Activated T-cell treated with anti-CD3 and anti-CD28 coated beads, Interleukin-2, amount 50 U/mL, for 4 hours (primary cell): Measurements from ENCODE around the gene TXK. TPM values are rescaled to one million over a fixed set of nuclear protein-coding genes. Genes with fewer than 3 reads are reported as not detected.

ENCODE experiments used
- ATAC-seq, 2 donors: fragments of 200-7000 bp; cut with Tn5 transposase; one replicate each; pipeline ENCODE4 v1.10.0; 2021
- DNase-seq: peaks from one replicate; pipeline ENCODE4 v3.0.0-alpha.2; 2020
- H3K27me3 Mint-ChIP-seq: one replicate; pipeline ENCODE4 v1.8.0; 2021; ENCODE audit warnings: low read depth, mixed read lengths
- H3K36me3 Mint-ChIP-seq: one replicate; pipeline ENCODE4 v1.8.0; 2022; ENCODE audit warnings: mixed read lengths; ENCODE audit not compliant: insufficient read depth
- H3K4me1 Mint-ChIP-seq: one replicate; pipeline ENCODE4 v1.8.0; 2021; ENCODE audit warnings: low read depth, mixed read lengths
- H3K4me3 Mint-ChIP-seq: one replicate; pipeline ENCODE4 v1.8.0; 2021; ENCODE audit warnings: mild to moderate bottlenecking, moderate library complexity, mixed read lengths
- H3K9me3 Mint-ChIP-seq: one replicate; pipeline ENCODE4 v1.8.0; 2021; ENCODE audit warnings: mixed read lengths
- total RNA-seq, 3 donors: library from RNA; stranded (reverse); gene quantifications; one replicate each; pipeline ENCODE4 v1.2.1, GENCODE V29; 2021

Gene TXK
- total RNA-seq, 3 donors from 2014 or later: 2.4 to 5.9 (median 4.8) TPM

DNA sequence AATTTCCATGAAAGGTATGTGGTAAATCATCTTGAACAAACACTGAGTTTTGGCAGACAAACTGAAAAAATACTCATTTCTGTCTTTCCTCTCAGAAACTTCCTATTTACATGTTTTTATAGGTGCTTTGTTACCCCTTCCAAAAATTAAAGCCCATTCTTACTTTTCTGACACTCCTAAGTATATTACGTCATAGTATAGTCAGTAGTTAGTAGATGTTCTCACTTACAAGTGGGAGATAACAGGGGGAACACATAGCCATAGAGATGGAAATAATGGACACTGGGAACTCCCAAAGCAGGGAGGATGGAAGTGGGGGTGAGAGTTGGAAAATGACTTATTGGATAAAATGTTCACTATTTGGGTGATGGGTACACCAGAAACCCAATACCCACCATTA is 28.8 kb downstream of the TXK start:
- ATAC-seq (no peak), DNase-seq (no peak)
- Mint-ChIP-seq H3K4me1 (peaks cover 37% of the 10 kb centered on the region), H3K27me3 (no peaks in the 10 kb centered on the region), H3K9me3 (no peaks in the 10 kb centered on the region), H3K4me3 (no peak overlapping the region), H3K36me3 (peaks cover 22% of the 10 kb centered on the region)

DNA sequence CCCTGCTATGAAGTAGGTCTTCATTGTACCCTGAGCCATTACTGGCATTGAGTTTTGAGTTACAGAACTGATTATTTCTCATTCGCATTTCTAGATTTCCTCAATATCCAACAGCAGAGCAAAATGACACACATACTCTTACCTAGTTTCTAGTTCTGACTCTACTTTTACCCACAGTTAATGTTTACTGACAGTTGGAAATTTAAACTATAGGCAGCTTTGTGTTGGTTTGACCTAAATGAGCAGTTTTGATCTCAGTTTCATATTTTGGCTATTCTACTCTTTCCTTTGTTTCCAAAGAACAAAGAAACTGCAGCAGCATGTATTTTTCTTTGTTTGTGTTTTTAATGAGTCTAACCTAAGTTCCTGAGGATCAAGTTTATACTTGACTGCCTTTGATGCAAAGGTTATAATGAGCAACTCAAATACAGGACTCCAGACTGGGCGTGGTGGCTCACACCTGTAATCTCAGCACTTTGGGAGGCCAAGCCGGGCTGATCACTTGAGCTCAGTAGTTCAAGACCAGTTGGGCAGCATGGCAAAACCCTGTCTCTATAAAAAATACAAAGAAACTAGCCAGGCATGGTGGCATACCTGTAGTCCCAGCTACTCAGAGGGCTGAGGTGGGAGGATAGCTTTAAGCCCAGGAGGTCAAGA is 30.4 kb downstream of the TXK start:
- DNase-seq: no peak
- Mint-ChIP-seq H3K27me3 (no peaks in the 10 kb centered on the region), H3K4me1 (peaks cover 29% of the 10 kb centered on the region), H3K4me3 (no peak overlapping the region), H3K9me3 (no peaks in the 10 kb centered on the region), H3K36me3 (peaks cover 19% of the 10 kb centered on the region)
- peak; percentile 88 to 89 for ATAC-seq

DNA sequence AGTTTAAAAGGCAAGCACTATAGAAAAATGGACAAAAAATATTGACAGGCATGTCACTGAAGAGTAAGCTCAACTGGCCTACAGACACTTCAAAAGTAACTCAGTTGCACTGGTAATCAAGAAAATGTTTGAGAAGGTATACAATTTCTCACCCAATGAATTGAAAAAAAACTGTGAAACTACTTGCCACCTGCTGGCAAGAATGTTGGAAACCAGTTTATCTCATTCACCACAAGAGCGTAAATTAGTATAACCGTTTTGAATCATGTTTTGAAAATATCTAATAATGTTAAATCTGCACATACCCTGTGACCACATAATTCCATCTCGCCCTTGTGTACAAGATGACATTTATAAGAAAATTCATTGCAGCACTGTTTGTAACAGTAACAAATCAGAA is 31.7 kb downstream of the TXK start:
- no peaks in the 10 kb centered on the region for H3K27me3 Mint-ChIP-seq
- DNase-seq: no peak
- no peak for ATAC-seq
- peaks cover 19% of the 10 kb centered on the region for H3K36me3 Mint-ChIP-seq
- peaks cover 29% of the 10 kb centered on the region for H3K4me1 Mint-ChIP-seq
- H3K9me3 Mint-ChIP-seq: no peaks in the 10 kb centered on the region
- no peak overlapping the region for H3K4me3 Mint-ChIP-seq

DNA sequence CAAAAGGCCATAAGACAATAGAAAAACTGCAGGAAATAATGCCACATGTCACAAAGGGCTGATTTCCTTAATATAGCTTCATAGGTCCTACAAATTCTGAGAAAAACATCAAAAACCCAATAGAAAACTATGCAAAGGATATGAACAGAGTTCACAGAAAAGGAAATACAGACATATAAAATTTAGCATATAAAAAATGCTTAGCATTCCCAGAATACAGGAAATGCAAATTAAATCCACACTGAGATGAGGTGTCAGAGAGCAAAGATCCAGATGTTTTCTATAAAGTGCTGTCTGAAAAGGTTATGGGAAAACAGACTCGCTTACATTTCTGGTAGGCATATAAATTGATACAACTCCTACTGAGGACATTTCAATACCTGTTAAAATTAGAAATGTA is 33.8 kb downstream of the TXK start:
- H3K27me3 Mint-ChIP-seq: no peaks in the 10 kb centered on the region
- peaks cover 21% of the 10 kb centered on the region for H3K4me1 Mint-ChIP-seq
- H3K4me3 Mint-ChIP-seq: no peak overlapping the region
- ATAC-seq (no peak), DNase-seq (no peak)
- no peaks in the 10 kb centered on the region for H3K9me3 Mint-ChIP-seq
- peaks cover 17% of the 10 kb centered on the region for H3K36me3 Mint-ChIP-seq

DNA sequence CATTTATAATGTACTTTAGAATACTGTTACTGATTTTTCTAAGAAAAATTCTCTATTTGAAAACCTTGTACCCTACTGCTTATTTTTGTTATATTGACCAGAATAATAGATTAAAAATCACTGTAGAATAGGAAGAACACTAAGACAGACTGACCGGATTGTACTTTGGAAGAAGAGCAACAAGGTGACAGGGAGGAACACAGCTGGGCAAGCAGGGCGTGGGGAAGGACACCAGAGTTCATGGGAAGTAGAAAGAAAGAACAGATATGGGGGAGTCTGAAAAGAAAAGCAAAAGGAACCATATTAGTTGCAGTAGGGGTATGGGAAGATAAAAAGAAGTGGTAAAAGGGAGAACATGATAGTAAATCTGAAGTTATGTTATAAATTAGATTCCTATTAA is 38.6 kb downstream of the TXK start:
- DNase-seq: no peak
- Mint-ChIP-seq H3K36me3 (peaks cover 14% of the 10 kb centered on the region), H3K9me3 (no peaks in the 10 kb centered on the region), H3K4me1 (peaks cover 11% of the 10 kb centered on the region), H3K4me3 (no peak overlapping the region), H3K27me3 (no peaks in the 10 kb centered on the region)
- no peak for ATAC-seq

DNA sequence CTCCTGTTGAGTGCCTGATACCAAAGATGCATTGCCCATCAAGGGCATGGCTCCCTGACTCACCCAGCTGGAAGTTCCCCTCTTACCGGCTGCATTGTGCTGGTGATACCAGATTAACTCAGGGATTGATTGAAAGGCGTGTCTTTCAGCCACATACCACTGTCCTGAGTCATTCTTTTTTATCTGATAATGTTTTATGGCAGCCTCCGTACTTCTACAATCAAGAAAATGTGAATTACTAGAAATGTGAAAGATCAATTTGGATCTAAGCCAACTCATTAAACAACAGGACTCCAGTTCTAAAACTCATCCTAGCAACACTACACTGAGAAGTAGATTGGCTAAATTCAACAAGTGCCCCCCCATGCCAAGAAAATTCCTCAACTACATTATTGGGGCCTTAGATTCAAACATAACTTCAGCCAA is 40.0 kb downstream of the TXK start:
- ATAC-seq: peak; percentile 99
- H3K36me3 Mint-ChIP-seq: peaks cover 14% of the 10 kb centered on the region
- no peak overlapping the region for H3K4me3 Mint-ChIP-seq
- no peaks in the 10 kb centered on the region for H3K27me3 Mint-ChIP-seq
- H3K4me1 Mint-ChIP-seq: peaks cover 9% of the 10 kb centered on the region
- no peak for DNase-seq
- H3K9me3 Mint-ChIP-seq: no peaks in the 10 kb centered on the region

DNA sequence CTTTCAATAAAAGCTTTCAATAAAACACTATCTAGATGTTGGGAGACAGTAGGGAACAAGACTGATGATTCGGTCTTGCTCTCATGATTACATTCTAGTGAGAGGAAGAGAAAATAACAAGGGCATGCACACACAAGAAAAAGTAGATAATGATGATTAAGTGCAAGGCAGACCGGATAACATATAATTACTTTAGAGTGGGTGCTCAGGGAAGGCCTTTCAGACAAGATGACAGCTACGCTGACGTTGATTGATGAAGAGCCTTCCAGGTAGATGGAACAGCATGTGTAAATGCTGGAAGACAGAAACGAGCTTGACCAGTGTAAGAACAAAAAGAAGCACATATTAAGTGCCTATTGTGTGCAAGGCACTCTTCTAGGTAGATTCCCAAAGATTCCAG is 43.4 kb downstream of the TXK start:
- Mint-ChIP-seq H3K4me1 (peaks cover 10% of the 10 kb centered on the region), H3K9me3 (no peaks in the 10 kb centered on the region), H3K4me3 (no peak overlapping the region), H3K36me3 (peaks cover 20% of the 10 kb centered on the region), H3K27me3 (no peaks in the 10 kb centered on the region)
- DNase-seq: no peak
- ATAC-seq: no peak

DNA sequence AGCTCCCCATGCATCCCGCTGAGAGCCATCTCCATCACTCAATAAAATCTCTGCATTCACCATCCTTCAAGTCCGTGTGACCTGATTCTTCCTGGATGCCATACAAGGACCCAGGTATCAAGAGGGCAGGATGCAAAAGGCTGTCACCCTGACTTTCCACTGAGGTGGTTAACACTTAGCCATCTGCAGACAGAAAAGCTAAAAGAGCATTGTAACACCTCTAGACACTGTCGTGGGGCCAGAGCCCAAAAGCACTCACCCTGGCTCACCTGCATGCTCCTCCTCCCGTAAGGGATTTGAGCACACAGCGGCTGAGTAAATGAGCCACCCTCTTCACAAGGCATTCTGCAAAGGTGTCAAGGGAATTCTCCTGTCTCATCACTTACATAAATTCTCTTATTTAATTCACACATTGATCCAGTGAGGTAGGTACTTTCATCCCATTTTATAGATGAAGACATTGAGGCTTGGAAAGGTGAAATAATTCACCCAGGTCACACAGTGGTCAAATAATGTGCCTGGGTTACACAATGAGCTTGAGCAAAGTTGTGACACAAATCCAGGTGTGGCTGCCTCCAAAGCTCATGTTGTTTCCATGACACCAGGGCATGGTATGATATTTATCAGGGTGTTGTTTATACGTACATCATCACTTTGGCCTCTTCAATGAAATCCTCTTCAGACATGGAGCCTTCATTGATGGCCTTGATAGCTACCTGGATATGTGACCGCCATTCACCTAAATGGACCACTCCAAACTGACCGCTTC is 48.0 kb downstream of the TXK start:
- Mint-ChIP-seq H3K4me3 (no peak overlapping the region), H3K27me3 (no peaks in the 10 kb centered on the region), H3K4me1 (peaks cover 18% of the 10 kb centered on the region), H3K36me3 (peaks cover 20% of the 10 kb centered on the region), H3K9me3 (no peaks in the 10 kb centered on the region)
- ATAC-seq: no peak
- DNase-seq: no peak

DNA sequence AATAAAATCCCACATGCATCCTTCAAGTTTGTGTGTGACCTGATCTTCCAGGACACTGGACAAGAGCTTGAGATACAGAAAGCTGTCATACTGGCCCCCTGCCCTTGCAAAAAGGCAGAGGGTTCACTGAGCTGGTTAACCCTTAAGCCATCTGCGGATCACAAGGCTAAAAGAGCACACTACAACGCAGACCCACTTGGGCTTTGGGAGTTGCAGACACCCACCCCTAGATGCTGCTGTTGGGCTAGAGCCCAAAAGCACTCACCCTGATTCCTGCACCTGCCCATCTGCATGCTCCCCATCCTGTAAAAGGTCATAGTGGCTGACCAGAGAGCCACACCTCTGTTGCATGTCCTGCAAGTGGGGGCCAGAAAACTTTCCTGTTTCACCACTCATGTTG is 51.1 kb downstream of the TXK start:
- Mint-ChIP-seq H3K36me3 (peaks cover 23% of the 10 kb centered on the region), H3K4me1 (peaks cover 34% of the 10 kb centered on the region), H3K27me3 (no peaks in the 10 kb centered on the region), H3K4me3 (no peak overlapping the region), H3K9me3 (no peaks in the 10 kb centered on the region)
- DNase-seq (no peak), ATAC-seq (no peak)

DNA sequence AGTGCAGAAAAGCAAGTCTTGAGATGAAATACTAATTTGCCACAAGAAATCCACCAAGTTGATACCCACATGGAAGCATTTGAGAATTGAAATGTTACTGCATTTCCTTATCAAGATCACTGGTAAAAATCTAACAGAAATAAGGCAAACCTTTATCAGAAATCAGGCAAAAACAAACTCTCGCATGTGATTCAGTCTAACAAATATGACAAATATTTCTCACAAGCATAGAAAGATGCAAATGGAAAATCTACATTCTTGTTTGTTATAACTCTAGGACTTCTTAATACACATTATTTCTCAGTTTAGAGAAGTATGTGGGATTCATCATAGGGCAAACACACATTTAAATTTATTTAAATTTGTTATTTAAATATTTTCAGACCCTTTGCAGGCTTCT is 52.9 kb downstream of the TXK start:
- Mint-ChIP-seq H3K27me3 (no peaks in the 10 kb centered on the region), H3K9me3 (no peaks in the 10 kb centered on the region), H3K4me3 (no peak overlapping the region), H3K36me3 (peaks cover 23% of the 10 kb centered on the region), H3K4me1 (peaks cover 32% of the 10 kb centered on the region)
- ATAC-seq (peak in 1 of 2 donors; percentile 18), DNase-seq (no peak)

DNA sequence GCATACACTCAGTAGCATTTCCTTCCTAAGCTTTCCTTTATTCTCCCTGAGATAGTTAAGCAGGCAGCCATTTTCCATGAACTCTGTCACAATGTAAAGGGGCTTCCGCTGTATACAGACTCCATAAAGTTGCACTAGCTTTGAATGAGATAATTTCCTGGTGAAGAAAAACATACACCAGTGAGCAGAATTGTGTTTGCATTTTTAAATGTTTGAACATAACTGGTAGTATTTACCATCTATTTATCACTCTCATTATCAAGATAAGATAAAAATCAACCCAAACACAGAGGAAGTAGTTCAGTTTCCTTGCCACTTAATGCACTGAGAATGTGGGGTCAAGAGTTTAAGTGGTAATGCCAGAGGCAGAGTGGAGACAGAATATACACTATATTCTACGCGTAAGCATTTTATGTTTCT is 54.1 kb downstream of the TXK start:
- Mint-ChIP-seq H3K36me3 (peaks cover 15% of the 10 kb centered on the region), H3K9me3 (no peaks in the 10 kb centered on the region)

DNA sequence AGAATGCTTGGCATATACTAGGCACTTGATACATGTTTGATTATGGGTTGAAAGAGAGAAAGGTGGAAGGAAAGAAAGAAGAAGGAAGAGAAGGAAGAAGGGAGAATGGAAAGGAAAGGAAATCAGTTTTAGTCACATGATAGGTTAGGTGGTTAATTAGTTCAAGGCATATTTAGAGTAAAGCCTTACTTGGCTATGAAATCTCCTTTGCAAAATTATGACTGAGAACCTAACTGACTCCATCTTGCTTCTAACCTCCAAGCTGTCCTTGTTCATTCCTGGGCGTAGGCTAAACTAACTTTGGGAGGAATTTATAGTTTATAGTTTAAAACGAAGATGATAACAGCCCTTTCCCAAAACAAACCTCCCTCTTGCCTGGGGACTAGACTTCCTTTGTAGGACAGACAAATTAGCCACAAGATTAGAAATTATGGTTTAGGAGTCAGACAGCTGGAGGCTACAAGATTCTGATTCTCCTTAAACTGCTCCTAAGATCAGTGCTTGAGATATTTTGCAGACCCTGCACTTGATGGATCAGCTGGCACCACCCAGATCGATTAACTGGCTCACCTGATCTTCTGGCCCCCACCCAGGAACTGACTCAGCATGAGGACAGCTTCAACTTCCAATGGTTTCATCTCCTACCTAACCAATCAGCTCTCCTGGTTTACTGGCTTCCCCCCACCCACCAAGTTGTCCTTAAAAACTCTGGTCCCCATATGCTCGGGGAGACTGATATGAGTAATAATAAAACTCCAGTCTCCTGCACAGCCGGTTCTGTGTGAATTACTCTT is 55.0 kb downstream of the TXK start:
- Mint-ChIP-seq H3K27me3 (no peaks in the 10 kb centered on the region), H3K36me3 (peaks cover 6% of the 10 kb centered on the region), H3K4me3 (no peak overlapping the region), H3K4me1 (peaks cover 25% of the 10 kb centered on the region), H3K9me3 (no peaks in the 10 kb centered on the region)
- no peak for ATAC-seq
- no peak for DNase-seq

More for the DNA sequence above, 54.1 kb downstream of the TXK start:
- Mint-ChIP-seq H3K4me3 (no peak overlapping the region), H3K27me3 (no peaks in the 10 kb centered on the region), H3K4me1 (peaks cover 29% of the 10 kb centered on the region)
- ATAC-seq (no peak), DNase-seq (no peak)

DNA sequence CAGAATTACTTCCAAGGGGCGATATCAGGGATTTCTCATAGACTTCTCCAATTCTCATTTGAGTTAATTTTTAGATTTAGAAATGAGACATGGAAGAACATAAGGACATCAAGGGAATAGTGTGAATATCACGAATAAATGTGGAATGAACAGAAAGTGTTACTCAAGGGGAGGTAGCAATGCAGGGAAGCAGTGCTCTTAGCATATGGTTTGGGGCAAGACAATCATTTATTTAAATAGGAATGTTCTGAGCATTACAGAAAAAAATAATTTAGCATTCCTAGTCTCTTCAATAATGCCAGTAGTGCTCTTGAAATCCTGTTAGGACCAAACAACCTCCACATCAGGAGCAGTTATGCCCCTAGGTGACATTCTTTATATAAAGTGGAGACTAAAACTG is 55.6 kb downstream of the TXK start:
- H3K9me3 Mint-ChIP-seq: no peaks in the 10 kb centered on the region
- peaks cover 25% of the 10 kb centered on the region for H3K4me1 Mint-ChIP-seq
- H3K27me3 Mint-ChIP-seq: no peaks in the 10 kb centered on the region
- no peak overlapping the region for H3K4me3 Mint-ChIP-seq
- H3K36me3 Mint-ChIP-seq: peaks cover 6% of the 10 kb centered on the region
- ATAC-seq (no peak), DNase-seq (no peak)

DNA sequence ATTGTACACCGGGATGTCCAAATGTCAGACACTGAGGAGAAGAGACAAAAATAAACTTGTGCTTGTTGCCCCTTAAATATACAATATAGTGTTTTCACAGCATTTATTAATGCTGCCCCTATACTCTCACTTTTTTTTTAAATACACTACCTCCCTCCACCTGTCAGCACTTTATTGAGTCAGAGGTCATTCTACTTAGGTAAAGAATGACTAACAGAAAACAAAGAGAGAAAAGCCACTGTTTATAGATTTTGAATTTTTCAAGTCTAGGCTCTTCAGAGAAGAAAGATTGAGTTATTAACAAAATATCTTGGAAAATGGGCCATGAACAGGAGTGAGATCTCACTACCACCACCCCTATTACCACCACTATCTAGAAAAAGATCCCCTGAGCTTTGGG is 59.4 kb downstream of the TXK start:
- DNase-seq (no peak), ATAC-seq (no peak)
- Mint-ChIP-seq H3K4me1 (peaks cover 8% of the 10 kb centered on the region), H3K4me3 (no peak overlapping the region), H3K36me3 (peaks cover 15% of the 10 kb centered on the region), H3K9me3 (no peaks in the 10 kb centered on the region), H3K27me3 (no peaks in the 10 kb centered on the region)
